H1 (cell line): Measurements from ENCODE around the gene SIX5. TPM values are rescaled to one million over a fixed set of nuclear protein-coding genes. Genes with fewer than 3 reads are reported as not detected.

Experiments
- CTCF ChIA-PET: fragments of 300-600 bp; sonication (Branson Sonifier 250); formaldehyde crosslinking; loops from one replicate; lab custom pipeline; 2021; ENCODE audit not compliant: partially characterized antibody; lab: Charles Lee
- POLR2A ChIA-PET: fragments of 300-600 bp; sonication (Branson Sonifier 250); formaldehyde crosslinking; loops from one replicate; lab custom pipeline; 2021; ENCODE audit warnings: inconsistent platforms; ENCODE audit not compliant: partially characterized antibody; lab: Charles Lee
- DNase-seq, 2 experiments: peaks; one replicate each; pipeline versions ENCODE4 v3.0.0 to v3.0.0-alpha.2; 2010 to 2022; ENCODE audit warnings: low spot score in 2 of 2, low read depth in 1 of 2, mixed read lengths in 1 of 2
- FAIRE-seq: peaks from 2 replicates; lab custom pipeline; 2011; peaks lifted over from hg19 to GRCh38; lab: Jason Lieb, UNC
- H2AFZ ChIP-seq: 2 replicates; pipeline ENCODE4 v1.8.1; 2012; ENCODE audit warnings: low read length, inconsistent platforms
- H2AK5ac ChIP-seq: 2 replicates; pipeline ENCODE4 v1.6.1; 2013; ENCODE audit warnings: low read depth, low read length
- H2BK120ac ChIP-seq: replicated peaks from 2 replicates; pipeline ENCODE3; 2013; ENCODE audit warnings: low read depth, low read length, inconsistent platforms
- H2BK12ac ChIP-seq: 2 replicates; pipeline ENCODE4 v1.6.1; 2013; ENCODE audit warnings: low read depth, low read length
- H2BK15ac ChIP-seq: 2 replicates; pipeline ENCODE4 v1.6.1; 2013; ENCODE audit warnings: low read length
- H2BK20ac ChIP-seq: 2 replicates; pipeline ENCODE4 v1.6.1; 2013; ENCODE audit warnings: low read length
- H2BK5ac ChIP-seq: 2 replicates; pipeline ENCODE4 v1.6.1; 2013; ENCODE audit warnings: low read depth, low read length
- H3K14ac ChIP-seq: 2 replicates; pipeline ENCODE4 v1.6.1; 2013; ENCODE audit warnings: inconsistent platforms; ENCODE audit not compliant: insufficient read length
- H3K18ac ChIP-seq: 2 replicates; pipeline ENCODE4 v1.6.1; 2013; ENCODE audit warnings: low read length; ENCODE audit errors: extremely low read depth
- H3K23ac ChIP-seq: 2 replicates; pipeline ENCODE4 v1.6.1; 2013; ENCODE audit warnings: inconsistent platforms; ENCODE audit not compliant: insufficient read length
- H3K23me2 ChIP-seq: 2 replicates; pipeline ENCODE4 v1.6.1; 2013; ENCODE audit warnings: low read depth, low read length
- H3K27ac ChIP-seq: 2 replicates; pipeline ENCODE4 v1.6.1; 2011; ENCODE audit warnings: low read depth, low read length, inconsistent platforms
- H3K27me3 ChIP-seq, 4 experiments: replicated peaks in 1 of 4; 1 replicate in 1 of 4; 2 replicates in 3 of 4; pipeline versions ENCODE4 v1.6.1 to v1.8.1; 2011 to 2013; ENCODE audit warnings: low read length in 3 of 4, mild to moderate bottlenecking in 3 of 4, inconsistent platforms in 2 of 4, mixed read lengths in 2 of 4, moderate library complexity in 1 of 4; ENCODE audit not compliant: control insufficient read depth in 3 of 4, insufficient read depth in 3 of 4; ENCODE audit errors: extremely low read depth in 1 of 4
- H3K36me3 ChIP-seq, 4 experiments: 2 replicates each; pipeline versions ENCODE4 v1.6.1 to v1.8.1; 2011 to 2013; ENCODE audit warnings: mild to moderate bottlenecking in 4 of 4, low read length in 3 of 4, moderate library complexity in 2 of 4, control low read depth in 1 of 4, inconsistent platforms in 1 of 4; ENCODE audit not compliant: insufficient read depth in 4 of 4, control insufficient read depth in 2 of 4
- H3K4ac ChIP-seq: replicated peaks from 2 replicates; pipeline ENCODE3; 2013; ENCODE audit warnings: low read length, low read depth, mixed read lengths, inconsistent platforms; ENCODE audit not compliant: insufficient read length
- H3K4me1 ChIP-seq, 4 experiments: replicated peaks in 1 of 4; 1 replicate in 1 of 4; 2 replicates in 3 of 4; pipeline versions ENCODE4 v1.6.1 to v1.8.1; 2011 to 2013; ENCODE audit warnings: low read length in 3 of 4, inconsistent platforms in 2 of 4, mixed read lengths in 1 of 4; ENCODE audit not compliant: insufficient read depth in 4 of 4, control insufficient read depth in 3 of 4
- H3K4me2 ChIP-seq, 2 experiments: 2 replicates each; pipeline versions ENCODE4 v1.6.1 to v1.8.1; 2011 to 2013; ENCODE audit warnings: low read depth in 2 of 2, low read length in 2 of 2, control low read depth in 1 of 2, inconsistent platforms in 1 of 2, mild to moderate bottlenecking in 1 of 2; ENCODE audit not compliant: insufficient read depth in 1 of 2
- H3K4me3 ChIP-seq, 4 experiments: fragments of 200-600, 300-600 bp in 1 of 4; sonication (generic), shearing (Covaris generic), sonication (Bioruptor Twin) in 1 of 4; 2 replicates each; pipeline versions ENCODE4 v1.5.1 to v1.8.1; 2011 to 2016; ENCODE audit warnings: low read length in 4 of 4, low read depth in 3 of 4, control low read depth in 2 of 4, inconsistent platforms in 2 of 4, mild to moderate bottlenecking in 2 of 4, mixed read lengths in 1 of 4, moderate library complexity in 1 of 4; ENCODE audit not compliant: insufficient read depth in 2 of 4; ENCODE audit errors: extremely low read depth in 1 of 4
- H3K56ac ChIP-seq: replicated peaks from 2 replicates; pipeline ENCODE3; 2013; ENCODE audit warnings: low read depth, mild to moderate bottlenecking, mixed read lengths, low read length, inconsistent platforms; ENCODE audit not compliant: insufficient read length
- H3K79me1 ChIP-seq: 2 replicates; pipeline ENCODE4 v1.6.1; 2013; ENCODE audit warnings: low read depth, low read length, control low read depth
- H3K79me2 ChIP-seq, 2 experiments: 2 replicates each; pipeline versions ENCODE4 v1.6.1 to v1.8.1; 2012 to 2013; ENCODE audit warnings: low read length in 2 of 2, mild to moderate bottlenecking in 2 of 2, inconsistent platforms in 1 of 2; ENCODE audit not compliant: insufficient read depth in 2 of 2, control insufficient read depth in 1 of 2
- H3K9ac ChIP-seq, 4 experiments: replicated peaks in 1 of 4; 1 replicate in 1 of 4; 2 replicates in 3 of 4; pipeline versions ENCODE4 v1.6.1 to v1.8.1; 2011 to 2013; ENCODE audit warnings: low read depth in 3 of 4, low read length in 3 of 4, control low read depth in 2 of 4, mild to moderate bottlenecking in 2 of 4, moderate library complexity in 2 of 4, inconsistent platforms in 1 of 4; ENCODE audit errors: extremely low read depth in 1 of 4
- H3K9me3 ChIP-seq, 2 experiments: 2 replicates each; pipeline versions ENCODE4 v1.6.1 to v1.8.1; 2012 to 2013; ENCODE audit warnings: mild to moderate bottlenecking in 2 of 2, moderate library complexity in 2 of 2, control low read depth in 1 of 2, inconsistent platforms in 1 of 2, low read depth in 1 of 2, low read length in 1 of 2, mixed read lengths in 1 of 2; ENCODE audit not compliant: insufficient read depth in 2 of 2
- H4K20me1 ChIP-seq, 2 experiments: replicated peaks in 1 of 2; 2 replicates each; pipeline versions ENCODE3 to v1.8.1; 2011 to 2013; ENCODE audit warnings: inconsistent platforms in 2 of 2, low read length in 2 of 2, mild to moderate bottlenecking in 1 of 2; ENCODE audit not compliant: insufficient read depth in 2 of 2, control insufficient read depth in 1 of 2
- H4K5ac ChIP-seq: 2 replicates; pipeline ENCODE4 v1.6.1; 2013; ENCODE audit warnings: low read length, low read depth, mixed read lengths, inconsistent platforms; ENCODE audit not compliant: insufficient read length
- H4K8ac ChIP-seq: 2 replicates; pipeline ENCODE4 v1.8.0; 2013; ENCODE audit warnings: mild to moderate bottlenecking, moderate library complexity, low read length, inconsistent platforms; ENCODE audit not compliant: insufficient read depth; ENCODE audit errors: extremely low read depth
- H4K91ac ChIP-seq: replicated peaks from 2 replicates; pipeline ENCODE3; 2013; ENCODE audit warnings: low read length, mixed read lengths, inconsistent platforms; ENCODE audit not compliant: insufficient read length
- CTBP2 ChIP-seq: IDR thresholded peaks from 2 replicates; pipeline ENCODE4 v1.7.0; 2011; ENCODE audit warnings: borderline replicate concordance, mild to moderate bottlenecking, moderate library complexity, mixed read lengths, low read length; ENCODE audit not compliant: insufficient read depth, insufficient read length
- FOSL1 ChIP-seq: IDR thresholded peaks from 2 replicates; pipeline ENCODE4 v1.6.1; 2011; ENCODE audit warnings: mild to moderate bottlenecking, low read depth, low read length, moderate library complexity; ENCODE audit not compliant: insufficient read depth
- JUND ChIP-seq: IDR thresholded peaks from 2 replicates; pipeline ENCODE4 v1.6.1; 2011; ENCODE audit warnings: mild to moderate bottlenecking, improper control_type of control experiment, low read length
- KDM4A ChIP-seq: IDR thresholded peaks from one replicate; pipeline ENCODE4 v1.7.1; 2012; ENCODE audit warnings: low read depth, mild to moderate bottlenecking, moderate library complexity, low read length, inconsistent platforms; ENCODE audit not compliant: severe bottlenecking
- RFX5 ChIP-seq: IDR thresholded peaks from 2 replicates; pipeline ENCODE4 v1.6.1; 2011; ENCODE audit warnings: low read depth, low read length, improper control_type of control experiment, borderline replicate concordance
- SIX5 ChIP-seq: IDR thresholded peaks from 2 replicates; pipeline ENCODE4 v1.6.1; 2011; ENCODE audit warnings: mild to moderate bottlenecking, low read depth, low read length
- WGBS, 2 experiments: shearing (Covaris generic) in 1 of 2; methylation state at CpG; one replicate each; pipeline versions ENCODE4 v1.1.6 to v1.1.7; 2013 to 2015; ENCODE audit warnings: low lambda C conversion rate in 2 of 2, mixed read lengths in 2 of 2, inconsistent platforms in 1 of 2, low coverage in 1 of 2, missing lambda C conversion rate in 1 of 2; ENCODE audit not compliant: insufficient replicate concordance in 2 of 2, insufficient coverage in 1 of 2, insufficient read length in 1 of 2; ENCODE audit errors: extremely low coverage in 1 of 2, missing lambda C conversion rate in 1 of 2; 5-methylcytosine and 5-hydroxymethylcytosine counted together
- long read RNA-seq, 2 experiments: library from RNA in 1 of 2; library from capped mRNA in 1 of 2; stranded (forward); transcript quantifications; one replicate each; pipeline ENCODE4 v2.0.0, GENCODE V29; 2021; ENCODE audit warnings: inconsistent platforms in 1 of 2
- polyA minus RNA-seq, 3 experiments: library from RNA; depleted of rRNA, polyadenylated mRNA; stranded (reverse); fragments of >200 nt; gene quantifications; 1 replicate in 2 of 3; 2 replicates in 1 of 3; pipeline ENCODE4 v1.2.3, GENCODE V29; 2011
- polyA plus RNA-seq, 7 experiments: library from polyadenylated mRNA; depleted of rRNA in 3 of 7; stranded (reverse) in 5 of 7; unstranded in 2 of 7; fragments of >200 nt in 5 of 7; fragments of 200-250 nt in 2 of 7; gene quantifications; 1 replicate in 5 of 7; 2 replicates in 1 of 7; 4 replicates in 1 of 7; pipeline versions ENCODE4 v1.2.1 to v1.2.3, GENCODE V29; 2011 to 2013; ENCODE audit warnings: missing spikeins in 2 of 7, mixed read lengths in 2 of 7
- total RNA-seq: library from RNA; stranded (reverse); fragmentation: NEBNext Ultra II Directional; extraction: Animal tissue kit (Norgen Biotek cat#: 25700); gene quantifications from 2 replicates; pipeline ENCODE4 v1.2.1, GENCODE V29; 2021

SIX5 gene
- 24.2 and 27.3 TPM in 2 replicates for total RNA-seq
- polyA plus RNA-seq (2011; rRNA removed) = 20.9 and 37.2 TPM in 2 replicates
- 21.5 TPM for polyA plus RNA-seq (2011; cell fraction: cytosol; rRNA removed)
- polyA plus RNA-seq (2011; cell fraction: nucleus; rRNA removed) = 69.2 TPM
- polyA plus RNA-seq (2012, experiment 1 of 2) = 7.1 to 16.2 TPM (median 15.3 TPM) in 4 replicates
- polyA plus RNA-seq (2012, experiment 2 of 2) = 8.7 TPM
- polyA plus RNA-seq (2013, experiment 1 of 2) = 15.1 TPM
- polyA plus RNA-seq (2013, experiment 2 of 2) = 13.5 TPM
- polyA minus RNA-seq (2011; rRNA and poly(A)+ RNA removed) = 4.6 and 6.7 TPM in 2 replicates
- 18.0 TPM for polyA minus RNA-seq (2011; cell fraction: cytosol; rRNA and poly(A)+ RNA removed)
- polyA minus RNA-seq (2011; cell fraction: nucleus; rRNA and poly(A)+ RNA removed) = 19.0 TPM
- long read RNA-seq, experiment 1, transcript SIX5-205 (3 exons, 2,943 nt) = major isoform, 5 of 24 reads
- long read RNA-seq, experiment 1, partial matches to known transcripts = 18 of 24 reads
- long read RNA-seq, experiment 1, other reads (novel, unspliced or antisense) = 1 of 24 reads
- long read RNA-seq, experiment 2 = 0 reads

GRCh38 chr19:45768984-45769782, at the start of gene SIX5:
TSS of gene SIX5 (minus strand) at chr19:45769252. CDS start at chr19:45768844, 408 bp downstream.
- ChIA-PET POLR2A (interaction anchor here (0.5 to 16.2 kb wide), 36 partner anchors 8 to 651 kb away, joined by 3 to 284 read pairs (median 5); partner anchors contain the start of genes DMPK, DMWD, FBXO46 and IRF2BP1), CTCF (interaction anchor here (0.6 to 6.7 kb wide), 25 partner anchors 12 to 656 kb away, joined by 3 to 55 read pairs (median 4); partner anchors contain the start of genes DMPK, DMWD, RSPH6A and SYMPK)
- Histone ChIP-seq H4K20me1 (peaks cover 0 to 3% of the 10 kb centered on the region in 2 experiments), H4K5ac (peak within 1 kb of the TSS; percentile 96), H3K27me3 (no peaks in the 10 kb centered on the region), H3K23me2 (peaks cover 28% of the 10 kb centered on the region), H2BK20ac (0 out of 2 replicates have a peak within 1 kb of the TSS, but pooled peaks have one; percentile 21), H2BK120ac (peak within 1 kb of the TSS; percentile 86), H3K9ac (peak within 1 kb of the TSS; percentile 76 to 91 (median 85)), H4K91ac (peak within 1 kb of the TSS; percentile 99), H3K9me3 (no peaks in the 10 kb centered on the region), H3K18ac (peak within 1 kb of the TSS; percentile 100), H3K4me2 (peak within 1 kb of the TSS; percentile 61 to 99), H2AFZ (no peak within 1 kb of the TSS), H2BK12ac (peak within 1 kb of the TSS; percentile 80; the same call in 1 of the 2 replicates), H3K79me2 (no peaks in the 10 kb centered on the region), H3K27ac (peak within 1 kb of the TSS; percentile 96), H3K36me3 (peaks cover 0 to 2% (median 0%) of the 10 kb centered on the region in 4 experiments; a peak in 2 of 8 replicates), H3K4ac (peak within 1 kb of the TSS; percentile 90), H2BK5ac (peak within 1 kb of the TSS; percentile 98), H3K56ac (peak within 1 kb of the TSS; percentile 97), H3K4me1 (peaks cover 4 to 33% (median 27%) of the 10 kb centered on the region in 4 experiments), H2BK15ac (peak within 1 kb of the TSS; percentile 88; the same call in 1 of the 2 replicates), H2AK5ac (peak within 1 kb of the TSS; percentile 98; the same call in 1 of the 2 replicates), H3K14ac (peak within 1 kb of the TSS; percentile 100), H3K23ac (no peak within 1 kb of the TSS), H3K79me1 (no peaks in the 10 kb centered on the region), H3K4me3 (peak within 1 kb of the TSS; percentile 57 to 89 (median 82)), H4K8ac (peak within 1 kb of the TSS; percentile 95)
- DNase-seq (peak; percentile 96), FAIRE-seq (peak; percentile 39)
- WGBS, 2 experiments = 4% methylated on average over 41 of the region's 70 CpGs; no CpG with 5 or more reads in 1 of the 2 experiments
- TF ChIP-seq KDM4A = no peak
- TF ChIP-seq CTBP2 = no peak
- no peak for TF ChIP-seq SIX5
- TF ChIP-seq RFX5 = no peak
- TF ChIP-seq FOSL1 = no peak; the same call in 1 of the 2 replicates
- no peak for TF ChIP-seq JUND
